Left lung (tissue), 10 donors: Measurements from ENCODE around the gene EID3. TPM values are rescaled to one million over a fixed set of nuclear protein-coding genes. Genes with fewer than 3 reads are reported as not detected.
A peak's percentile ranks its signal among the peaks of the same experiment; 100 is the strongest.

ENCODE experiments used
- ATAC-seq: fragments of 200-7000 bp; cut with Tn5 transposase; one replicate; pipeline ENCODE4 v1.9.1; 2020; ENCODE audit warnings: moderate library complexity
- DNase-seq, 4 donors: peaks; one replicate each; pipeline ENCODE4 v3.0.0-alpha.2; 2013 to 2020
- H3K27ac ChIP-seq, 2 donors: fragments of 200-600 bp; sonication (generic) in 1 of 2; one replicate each; pipeline versions ENCODE4 v1.5.0 to v1.8.0; 2020 to 2021
- H3K27me3 ChIP-seq, 2 donors: fragments of 200-600 bp; sonication (generic) in 1 of 2; one replicate each; pipeline versions ENCODE4 v1.5.0 to v1.8.0; 2020 to 2021
- H3K36me3 ChIP-seq, 2 donors: fragments of 200-600 bp; sonication (generic) in 1 of 2; one replicate each; pipeline versions ENCODE4 v1.5.0 to v1.8.0; 2020 to 2021
- H3K4me1 ChIP-seq, 2 donors: fragments of 200-600 bp; one replicate each; pipeline ENCODE4 v1.8.0; 2021
- H3K4me3 ChIP-seq, 2 donors: fragments of 200-600 bp; sonication (generic) in 1 of 2; one replicate each; pipeline versions ENCODE4 v1.5.0 to v1.8.0; 2020 to 2021; ENCODE audit warnings: mild to moderate bottlenecking in 1 of 2
- H3K9me3 ChIP-seq, 2 donors: fragments of 200-600 bp; sonication (generic) in 1 of 2; one replicate each; pipeline versions ENCODE4 v1.5.0 to v1.8.0; 2020 to 2021
- intact Hi-C, 2 donors: fragments of 100-400 bp; cut with DNase I; formaldehyde crosslinking; loops; one replicate each; pipeline versions ENCODE4 v1.11.2 to v1.14.2; 2022
- polyA plus RNA-seq, 6 donors: library from polyadenylated mRNA; unstranded; fragments of 120-200 nt; gene quantifications; one replicate each; pipeline ENCODE4 v1.2.1, GENCODE V29; 2013; ENCODE audit not compliant: insufficient read length in 6 of 6
- total RNA-seq, 2 donors: library from RNA; stranded (reverse); fragmentation: NEBNext Ultra II Directional; extraction: Animal tissue kit (Norgen Biotek cat#: 25700); gene quantifications; one replicate each; pipeline ENCODE4 v1.2.1, GENCODE V29; 2021
- TF ChIP-seq, protein P1 (sequence below), 2 donors: fragments of 200-600 bp; sonication (generic) in 1 of 2; IDR thresholded peaks; one replicate each; pipeline versions ENCODE4 v1.5.0 to v1.8.0; 2021; ENCODE audit warnings: antibody characterized with exemption in 2 of 2
- donor health status: DM: no; HTN: yes; CAD: no.
- donor health status: DM: no; HTN: no; CAD: no.

EID3 gene
- total and polyA plus RNA-seq, 8 donors: 2.9 to 6.9 (median 6.3) TPM

- H3K4me3 ChIP-seq: no peak overlapping the region
- no peak for ATAC-seq
- H3K27me3 ChIP-seq: no peaks in the 10 kb centered on the region
- no peak for DNase-seq
- no peak overlapping the region for H3K27ac ChIP-seq
- H3K36me3 ChIP-seq: peaks cover 0 to 86% of the 10 kb centered on the region in 2 donors
- H3K9me3 ChIP-seq: no peaks in the 10 kb centered on the region
- no peaks in the 10 kb centered on the region for H3K4me1 ChIP-seq
- TF ChIP-seq, protein P1, sequence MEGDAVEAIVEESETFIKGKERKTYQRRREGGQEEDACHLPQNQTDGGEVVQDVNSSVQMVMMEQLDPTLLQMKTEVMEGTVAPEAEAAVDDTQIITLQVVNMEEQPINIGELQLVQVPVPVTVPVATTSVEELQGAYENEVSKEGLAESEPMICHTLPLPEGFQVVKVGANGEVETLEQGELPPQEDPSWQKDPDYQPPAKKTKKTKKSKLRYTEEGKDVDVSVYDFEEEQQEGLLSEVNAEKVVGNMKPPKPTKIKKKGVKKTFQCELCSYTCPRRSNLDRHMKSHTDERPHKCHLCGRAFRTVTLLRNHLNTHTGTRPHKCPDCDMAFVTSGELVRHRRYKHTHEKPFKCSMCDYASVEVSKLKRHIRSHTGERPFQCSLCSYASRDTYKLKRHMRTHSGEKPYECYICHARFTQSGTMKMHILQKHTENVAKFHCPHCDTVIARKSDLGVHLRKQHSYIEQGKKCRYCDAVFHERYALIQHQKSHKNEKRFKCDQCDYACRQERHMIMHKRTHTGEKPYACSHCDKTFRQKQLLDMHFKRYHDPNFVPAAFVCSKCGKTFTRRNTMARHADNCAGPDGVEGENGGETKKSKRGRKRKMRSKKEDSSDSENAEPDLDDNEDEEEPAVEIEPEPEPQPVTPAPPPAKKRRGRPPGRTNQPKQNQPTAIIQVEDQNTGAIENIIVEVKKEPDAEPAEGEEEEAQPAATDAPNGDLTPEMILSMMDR (IDR thresholded peaks at IDR 0.05): no peak
- intact Hi-C loops: no loop called here
Measured at GRCh38 chr12:104351057-104351983, 47.8 kb downstream of the EID3 start.

- TF ChIP-seq, protein P1 (IDR thresholded peaks at IDR 0.05): no peak
- intact Hi-C loops: no loop called here
- Histone ChIP-seq H3K9me3 (no peaks in the 10 kb centered on the region), H3K27ac (no peak overlapping the region), H3K4me3 (no peak overlapping the region), H3K27me3 (no peaks in the 10 kb centered on the region), H3K36me3 (peaks cover 0 to 77% of the 10 kb centered on the region in 2 donors), H3K4me1 (no peaks in the 10 kb centered on the region)
- peak; percentile 24 for ATAC-seq
- DNase-seq: no peak
Measured at GRCh38 chr12:104352106-104352713, 48.7 kb downstream of the EID3 start.

DNA sequence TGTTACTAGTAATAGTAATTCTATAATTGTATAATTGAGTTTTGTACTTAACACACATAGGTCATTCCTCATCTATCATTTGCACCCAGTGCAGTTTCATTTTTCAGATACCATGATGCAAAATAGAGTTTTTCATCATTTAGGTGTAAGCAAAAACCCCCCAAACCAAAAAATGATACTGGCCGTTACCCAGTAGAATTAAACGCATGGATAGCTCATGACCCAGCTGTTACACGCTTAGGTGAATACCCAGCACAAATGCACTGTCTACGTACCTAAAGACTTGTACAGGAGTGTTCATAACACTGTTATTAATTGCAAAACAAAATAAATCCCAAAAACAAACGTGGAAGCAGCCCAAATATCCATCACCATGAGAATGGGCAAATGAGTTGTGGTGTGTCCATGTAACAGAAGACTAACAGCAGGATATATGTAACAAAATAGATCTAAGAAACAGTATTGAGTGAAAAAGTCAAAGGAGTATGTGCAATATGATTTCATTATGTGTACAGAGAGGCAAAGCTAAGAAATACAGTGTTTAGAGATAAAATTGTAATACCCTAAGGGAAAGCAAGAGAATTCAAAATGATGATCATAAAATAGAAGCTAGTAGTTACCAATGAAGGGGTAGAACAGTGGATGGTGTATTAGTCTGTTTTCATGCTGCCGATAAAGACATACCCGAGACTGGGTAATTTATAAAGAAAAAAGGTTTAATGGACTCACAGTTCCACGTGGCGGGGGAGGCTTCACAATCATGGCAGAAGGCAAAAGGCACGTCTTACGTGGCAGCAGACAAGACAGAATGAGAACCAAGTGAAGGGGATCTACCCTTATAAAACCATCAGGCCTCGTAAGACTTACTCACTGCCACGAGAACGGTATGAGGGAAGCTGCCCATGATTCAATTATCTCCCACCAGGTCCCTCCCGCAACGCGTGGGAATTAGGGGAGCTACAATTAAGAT lies 49.8 kb downstream of the EID3 start:
- intact Hi-C loops: no loop called here

GRCh38 chr12:104354167-104354867 lies 50.8 kb downstream of the EID3 start:
- H3K27me3 ChIP-seq: no peaks in the 10 kb centered on the region
- TF ChIP-seq, protein P1 (IDR thresholded peaks at IDR 0.05): no peak
- intact Hi-C loops: no loop called here
- no peak overlapping the region for H3K27ac ChIP-seq
- H3K4me3 ChIP-seq: no peak overlapping the region
- no peaks in the 10 kb centered on the region for H3K9me3 ChIP-seq
- no peaks in the 10 kb centered on the region for H3K4me1 ChIP-seq
- ATAC-seq: no peak
- peaks cover 0 to 56% of the 10 kb centered on the region in 2 donors for H3K36me3 ChIP-seq
- DNase-seq: no peak

More for the DNA sequence above, 49.8 kb downstream of the EID3 start:
- H3K27ac ChIP-seq: no peak overlapping the region
- H3K27me3 ChIP-seq: no peaks in the 10 kb centered on the region
- ATAC-seq: no peak
- no peak for DNase-seq
- H3K4me1 ChIP-seq: no peaks in the 10 kb centered on the region
- TF ChIP-seq, protein P1 (IDR thresholded peaks at IDR 0.05): no peak
- H3K9me3 ChIP-seq: no peaks in the 10 kb centered on the region
- no peak overlapping the region for H3K4me3 ChIP-seq
- peaks cover 0 to 66% of the 10 kb centered on the region in 2 donors for H3K36me3 ChIP-seq

Other genes with a start within 250 kb of the EID3 start
- gene HCFC2, start 239.2 kb upstream of the EID3 start, total RNA-seq: 10 to 100 TPM; 16.7 to 18.1 TPM
- 10 to 100 TPM; 21.2 to 26.8 (median 26.0) TPM for gene HCFC2, start 239.2 kb upstream of the EID3 start, polyA plus RNA-seq
- gene NFYB, start 165.5 kb upstream of the EID3 start, total RNA-seq: 10 to 100 TPM; 25.0 to 29.8 TPM
- gene NFYB, start 165.5 kb upstream of the EID3 start, polyA plus RNA-seq: 10 to 100 TPM; 75.6 to 93.6 (median 85.9) TPM
- gene TXNRD1, start 88.0 kb upstream of the EID3 start, total RNA-seq: 100 to 1,000 TPM; 111 to 174 TPM
- 10 to 100 TPM; 54.6 to 75.0 (median 58.6) TPM for gene TXNRD1, start 88.0 kb upstream of the EID3 start, polyA plus RNA-seq
- 10 to 100 TPM; 39.3 to 56.9 TPM for gene CHST11, start 153.2 kb downstream of the EID3 start, total RNA-seq
- 10 to 100 TPM; 11.1 to 18.0 (median 14.2) TPM for gene CHST11, start 153.2 kb downstream of the EID3 start, polyA plus RNA-seq